ENCODE measurements around the gene FGD2.
"Not testable (repeated sequence)": the region's sequence is repeated elsewhere in the genome, so short reads cannot be mapped to it uniquely, and the experiment has no call there.

Gene FGD2

GRCh38 chr6:36990401-36990800 lies 15.1 kb upstream of the FGD2 start:
- not testable (repeated sequence) for DNase-seq

- DNase-seq: no peak
Observed at GRCh38 chr6:36997811-36998722, 7.4 kb upstream of the FGD2 start.

GRCh38 chr6:36998723-36999038 lies 6.8 kb upstream of the FGD2 start:
- no peak for DNase-seq

GRCh38 chr6:36999061-36999750 lies 6.2 kb upstream of the FGD2 start:
- DNase-seq: no peak

- DNase-seq: no peak
Observed at GRCh38 chr6:36999751-37000125, 5.7 kb upstream of the FGD2 start.

- no peak for DNase-seq
Observed at GRCh38 chr6:37004044-37004980, 1.1 kb upstream of the FGD2 start.

GRCh38 chr6:37005827-37006567 lies 542 bp downstream of the FGD2 start:
- no peak for DNase-seq

GRCh38 chr6:37006793-37007339 lies 1.4 kb downstream of the FGD2 start:
- no peak for DNase-seq

- no peak for DNase-seq
Observed at GRCh38 chr6:37007340-37008043, 2.0 kb downstream of the FGD2 start.

- DNase-seq: no peak
Observed at GRCh38 chr6:37008484-37009465, 3.3 kb downstream of the FGD2 start.

GRCh38 chr6:37010402-37010892 lies 5.0 kb downstream of the FGD2 start:
- DNase-seq: no peak

GRCh38 chr6:37011656-37012378 lies 6.4 kb downstream of the FGD2 start:
- no peak for DNase-seq

GRCh38 chr6:37013516-37014491 lies 8.3 kb downstream of the FGD2 start:
- DNase-seq: no peak

- no peak for DNase-seq
Observed at GRCh38 chr6:37014667-37015066, 9.2 kb downstream of the FGD2 start.

- no peak for DNase-seq
Observed at GRCh38 chr6:37015532-37015931, 10.1 kb downstream of the FGD2 start.

- DNase-seq: no peak
Observed at GRCh38 chr6:37016995-37017394, 11.5 kb downstream of the FGD2 start.

- DNase-seq: no peak
Observed at GRCh38 chr6:37017606-37018197, 12.2 kb downstream of the FGD2 start.

Data from stimulated activated CD4-positive, alpha-beta T cell treated with anti-CD3 and anti-CD28 coated beads, Interleukin-12 subunit alpha, Interleukin-12 subunit beta, amount 100 ng/mL, for 4 hours (primary cell).